ENCODE results near the gene ATXN1.

- TF ChIP-seq GATA3 (IDR thresholded peaks at IDR 0.05; ENCODE audit: low read depth, low read length) = no peak
- no peak for TF ChIP-seq GATA2 (IDR thresholded peaks at IDR 0.05; ENCODE audit: low read depth, low read length)
Observed at GRCh38 chr6:16264785-16265184, 496.5 kb downstream of the ATXN1 start.
